Lung (tissue), 12 donors: ENCODE data around the gene ADAT1. TPM values are rescaled to one million over a fixed set of nuclear protein-coding genes. Genes with fewer than 3 reads are reported as not detected.
A peak's percentile ranks its signal among the peaks of the same experiment; 100 is the strongest.

ENCODE experiments used
- ATAC-seq: fragments of 200-7000 bp; cut with Tn5 transposase; one replicate; pipeline ENCODE4 v1.9.1; 2020; ENCODE audit warnings: moderate number of reproducible peaks; ENCODE audit not compliant: insufficient read depth, low FRiP score
- DNase-seq, 3 donors: peaks; one replicate each; pipeline ENCODE4 v3.0.0-alpha.2; 2013 to 2017
- H3K27ac ChIP-seq, 2 donors: one replicate each; pipeline ENCODE4 v1.5.1; 2013; ENCODE audit warnings: mild to moderate bottlenecking in 2 of 2, moderate library complexity in 2 of 2, control low read depth in 1 of 2, inconsistent platforms in 1 of 2, low read depth in 1 of 2, low read length in 1 of 2
- H3K27me3 ChIP-seq, 3 donors: one replicate each; pipeline ENCODE4 v1.5.1; 2013; ENCODE audit warnings: low read length in 2 of 3; ENCODE audit not compliant: control insufficient read depth in 3 of 3, insufficient read depth in 3 of 3
- H3K36me3 ChIP-seq, 4 donors: one replicate each; pipeline ENCODE4 v1.5.1; 2013; ENCODE audit warnings: low read length in 4 of 4, mild to moderate bottlenecking in 1 of 4, moderate library complexity in 1 of 4; ENCODE audit not compliant: control insufficient read depth in 4 of 4, insufficient read depth in 4 of 4
- H3K4me1 ChIP-seq, 5 donors: one replicate each; pipeline ENCODE4 v1.5.1; 2013; ENCODE audit warnings: low read length in 5 of 5, mild to moderate bottlenecking in 2 of 5, moderate library complexity in 1 of 5; ENCODE audit not compliant: control insufficient read depth in 5 of 5, insufficient read depth in 5 of 5
- H3K4me3 ChIP-seq: one replicate; pipeline ENCODE4 v1.5.1; 2013; ENCODE audit warnings: mild to moderate bottlenecking, control low read depth, moderate library complexity
- H3K9ac ChIP-seq, 2 donors: one replicate each; pipeline ENCODE4 v1.5.1; 2013; ENCODE audit warnings: low read length in 2 of 2, control low read depth in 1 of 2; ENCODE audit not compliant: insufficient read depth in 1 of 2
- H3K9me3 ChIP-seq, 4 donors: one replicate each; pipeline ENCODE4 v1.5.1; 2013; ENCODE audit warnings: low read length in 3 of 4, mild to moderate bottlenecking in 1 of 4, moderate library complexity in 1 of 4; ENCODE audit not compliant: control insufficient read depth in 4 of 4, insufficient read depth in 3 of 4
- WGBS, 2 donors: extraction: QIAGEN DNeasy Blood & Tissue Kit; methylation state at CpG; one replicate each; pipeline ENCODE4 v1.1.7; 2013; 5-methylcytosine and 5-hydroxymethylcytosine counted together
- polyA plus RNA-seq, 2 donors: library from polyadenylated mRNA; stranded (reverse); fragments of 200-250 nt; gene quantifications; one replicate each; pipeline ENCODE4 v1.2.1, GENCODE V29; 2013
- total RNA-seq, 2 donors: library from RNA; depleted of rRNA in 1 of 2; stranded (reverse); fragments of >200 nt in 1 of 2; gene quantifications; one replicate each; pipeline ENCODE4 v1.2.1, GENCODE V29; 2014 to 2021
- TF ChIP-seq, protein P1 (sequence below): IDR thresholded peaks from 2 replicates; pipeline ENCODE4 v1.5.1; 2012; ENCODE audit warnings: mild to moderate bottlenecking; ENCODE audit errors: control extremely low read depth, extremely low read depth
- donor health status: control.
- donor health status: control.
- donor health status: Bipolar disorder and iron deficiency.
- donor health status: healthy.
- donor health status: DM: yes; HTN: yes; CAD: no.

The ADAT1 gene
- total and polyA plus RNA-seq, 4 donors = 14.2 to 52.6 (median 39.3) TPM

DNA sequence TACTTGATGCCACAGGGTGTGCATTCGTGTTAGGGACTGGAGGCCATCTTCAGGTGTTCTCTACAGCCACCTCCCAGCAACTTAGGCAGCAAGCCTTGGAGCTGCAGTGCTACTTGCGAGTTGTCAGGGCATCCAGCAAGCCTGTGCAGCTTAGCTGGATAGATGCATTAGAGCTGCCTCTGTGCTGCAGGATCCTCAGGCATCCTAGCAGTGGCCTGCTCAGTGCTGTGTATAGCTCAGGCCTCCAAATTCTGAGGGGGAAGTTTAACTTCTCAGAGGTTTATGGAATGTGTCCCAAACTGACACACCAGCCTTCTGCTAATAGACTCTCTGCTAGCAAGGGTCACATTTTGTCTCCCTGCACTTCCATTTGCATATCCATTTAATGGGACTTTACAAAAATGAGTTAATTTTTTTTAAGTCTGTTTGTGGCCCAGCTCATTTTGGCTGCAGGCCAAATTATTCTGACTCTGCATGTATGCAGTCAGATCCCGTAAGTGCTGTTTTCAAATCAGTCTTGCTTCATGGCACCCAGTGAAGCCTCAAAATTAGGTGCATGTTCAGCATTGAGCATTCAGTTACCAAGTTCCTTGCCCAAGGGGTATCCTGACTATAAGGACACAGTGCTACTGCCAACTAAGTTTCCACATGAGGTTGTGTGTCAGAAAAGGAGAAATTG, 50.1 kb downstream of the ADAT1 start:
- ATAC-seq (no peak), DNase-seq (no peak)
- H3K36me3 ChIP-seq = peaks cover 23 to 72% (median 50%) of the 10 kb centered on the region in 4 donors
- peaks cover 0 to 20% (median 0%) of the 10 kb centered on the region in 5 donors for H3K4me1 ChIP-seq
- H3K27me3 ChIP-seq = no peaks in the 10 kb centered on the region
- H3K4me3 ChIP-seq = no peak overlapping the region
- TF ChIP-seq, protein P1, sequence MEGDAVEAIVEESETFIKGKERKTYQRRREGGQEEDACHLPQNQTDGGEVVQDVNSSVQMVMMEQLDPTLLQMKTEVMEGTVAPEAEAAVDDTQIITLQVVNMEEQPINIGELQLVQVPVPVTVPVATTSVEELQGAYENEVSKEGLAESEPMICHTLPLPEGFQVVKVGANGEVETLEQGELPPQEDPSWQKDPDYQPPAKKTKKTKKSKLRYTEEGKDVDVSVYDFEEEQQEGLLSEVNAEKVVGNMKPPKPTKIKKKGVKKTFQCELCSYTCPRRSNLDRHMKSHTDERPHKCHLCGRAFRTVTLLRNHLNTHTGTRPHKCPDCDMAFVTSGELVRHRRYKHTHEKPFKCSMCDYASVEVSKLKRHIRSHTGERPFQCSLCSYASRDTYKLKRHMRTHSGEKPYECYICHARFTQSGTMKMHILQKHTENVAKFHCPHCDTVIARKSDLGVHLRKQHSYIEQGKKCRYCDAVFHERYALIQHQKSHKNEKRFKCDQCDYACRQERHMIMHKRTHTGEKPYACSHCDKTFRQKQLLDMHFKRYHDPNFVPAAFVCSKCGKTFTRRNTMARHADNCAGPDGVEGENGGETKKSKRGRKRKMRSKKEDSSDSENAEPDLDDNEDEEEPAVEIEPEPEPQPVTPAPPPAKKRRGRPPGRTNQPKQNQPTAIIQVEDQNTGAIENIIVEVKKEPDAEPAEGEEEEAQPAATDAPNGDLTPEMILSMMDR = no peak
- H3K9ac ChIP-seq = no peak overlapping the region
- H3K9me3 ChIP-seq = no peaks in the 10 kb centered on the region
- WGBS, 2 donors = 65 to 76% methylated on average over 3 of the region's 3 CpGs
- peak overlapping the region in 1 of 2 donors; percentile 9 for H3K27ac ChIP-seq

DNA sequence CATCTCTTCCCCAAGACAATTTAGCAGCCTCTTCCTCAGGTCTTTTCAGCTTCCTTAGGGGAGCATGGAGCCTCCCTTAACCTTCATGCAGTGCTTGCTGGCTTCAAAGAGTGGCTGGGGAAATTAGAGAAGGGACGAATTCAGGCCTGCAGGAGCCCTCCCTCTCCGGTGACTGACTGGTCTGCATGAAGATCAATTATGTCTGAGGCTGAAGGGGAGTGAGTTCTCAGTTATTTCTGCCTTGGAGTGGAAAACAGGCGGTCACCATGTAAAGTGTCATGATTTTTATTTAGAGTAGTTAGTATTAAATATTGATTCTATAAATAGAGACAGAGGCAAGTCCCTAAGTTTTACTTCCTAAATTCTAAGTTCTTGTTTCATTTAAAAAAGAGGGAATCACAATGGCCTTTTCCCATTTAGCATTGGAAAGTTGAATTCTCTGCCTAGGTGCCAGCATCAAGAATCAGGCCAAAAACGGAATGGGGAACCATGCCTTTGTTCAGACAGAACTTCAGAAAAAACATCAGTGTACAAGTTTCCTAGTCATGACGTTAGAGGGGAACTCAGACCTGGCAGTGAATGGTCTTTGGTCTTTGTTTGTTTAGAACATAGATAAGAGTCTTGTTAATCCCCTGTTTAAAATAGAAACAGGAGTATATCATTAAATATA, 52.5 kb downstream of the ADAT1 start:
- ATAC-seq (no peak), DNase-seq (no peak)
- Histone ChIP-seq H3K9ac (no peak overlapping the region), H3K36me3 (peaks cover 14 to 58% (median 48%) of the 10 kb centered on the region in 4 donors), H3K27ac (peak overlapping the region in 1 of 2 donors; percentile 4), H3K4me3 (no peak overlapping the region), H3K9me3 (no peaks in the 10 kb centered on the region), H3K4me1 (peaks cover 5 to 21% (median 10%) of the 10 kb centered on the region in 5 donors), H3K27me3 (no peaks in the 10 kb centered on the region)
- TF ChIP-seq, protein P1 = no peak
- whole genome bisulfite sequencing, 2 donors = 61 to 66% methylated on average over 5 of the region's 5 CpGs

DNA sequence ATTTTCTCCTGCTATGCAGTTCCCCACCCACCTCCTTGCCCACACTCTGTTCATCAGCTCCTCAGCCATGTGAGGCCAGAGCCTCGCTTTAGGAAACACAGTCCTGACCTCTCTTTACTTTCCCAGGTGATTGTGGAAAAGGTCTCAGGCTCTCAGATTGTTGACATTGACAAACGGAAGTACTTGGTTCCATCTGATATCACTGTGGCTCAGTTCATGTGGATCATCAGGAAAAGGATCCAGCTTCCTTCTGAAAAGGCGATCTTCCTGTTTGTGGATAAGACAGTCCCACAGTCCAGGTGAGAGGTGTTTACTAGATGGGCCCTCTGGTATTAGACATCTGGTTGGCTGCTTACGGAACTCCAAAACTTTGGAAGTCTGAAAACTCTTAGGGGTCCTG, 55.2 kb downstream of the ADAT1 start:
- ATAC-seq (no peak), DNase-seq (no peak)
- no peak overlapping the region for H3K9ac ChIP-seq
- TF ChIP-seq, protein P1 = no peak
- peaks cover 4 to 45% (median 36%) of the 10 kb centered on the region in 4 donors for H3K36me3 ChIP-seq
- peaks cover 0 to 7% (median 0%) of the 10 kb centered on the region in 3 donors for H3K27me3 ChIP-seq
- WGBS, 2 donors = 79 to 87% methylated on average over 4 of the region's 4 CpGs
- H3K27ac ChIP-seq = no peak overlapping the region
- no peak overlapping the region for H3K4me3 ChIP-seq
- H3K9me3 ChIP-seq = no peaks in the 10 kb centered on the region
- H3K4me1 ChIP-seq = peaks cover 5 to 16% (median 10%) of the 10 kb centered on the region in 5 donors
